Brain microvascular endothelial cell (primary cell): ENCODE results near the gene CEP170.
A peak's percentile ranks its signal among the peaks of the same experiment; 100 is the strongest.
"Not testable (repeated sequence)": the region's sequence is repeated elsewhere in the genome, so short reads cannot be mapped to it uniquely, and the experiment has no call there.

Source experiments
- DNase-seq: peaks from one replicate; pipeline ENCODE4 v3.0.0-alpha.2; 2020
- H3K27ac ChIP-seq: fragments of 250-450 bp; sonication (Bioruptor Pico); 2 replicates; pipeline ENCODE4 v1.5.1; 2020; ENCODE audit warnings: mild to moderate bottlenecking, moderate library complexity
- H3K27me3 ChIP-seq: fragments of 250-450 bp; sonication (Bioruptor Pico); replicated peaks from 2 replicates; pipeline ENCODE4 v1.5.1; 2020; ENCODE audit warnings: mild to moderate bottlenecking
- H3K36me3 ChIP-seq: fragments of 250-450 bp; sonication (Bioruptor Pico); replicated peaks from 2 replicates; pipeline ENCODE4 v1.5.1; 2020; ENCODE audit warnings: mild to moderate bottlenecking
- H3K4me3 ChIP-seq: 2 replicates; pipeline ENCODE4 v1.5.1; 2011; ENCODE audit warnings: low read depth, mild to moderate bottlenecking, control low read depth, low read length, moderate library complexity
- in situ Hi-C: cut with HindIII; loops from 2 replicates; pipeline ENCODE4 v1.10.0; 2017; ENCODE audit warnings: low sequenced_read_pairs, low pct_ligation_motif_present

Gene CEP170

GRCh38 chr1:243114059-243114713 lies 140.9 kb downstream of the CEP170 start:
- peak; percentile 80 for DNase-seq
- H3K27ac ChIP-seq, in situ Hi-C loops, H3K36me3 ChIP-seq, H3K4me3 ChIP-seq, H3K27me3 ChIP-seq: not testable (repeated sequence)

GRCh38 chr1:243107171-243107570 lies 147.9 kb downstream of the CEP170 start:
- H3K27me3 ChIP-seq, in situ Hi-C loops, H3K4me3 ChIP-seq, H3K27ac ChIP-seq, DNase-seq, H3K36me3 ChIP-seq: not testable (repeated sequence)

- H3K4me3 ChIP-seq, H3K36me3 ChIP-seq, H3K27me3 ChIP-seq, in situ Hi-C loops, H3K27ac ChIP-seq, DNase-seq: not testable (repeated sequence)
These were observed 149.3 kb downstream of the CEP170 start for GRCh38 chr1:243105652-243106332.

GRCh38 chr1:243105104-243105503 lies 150.0 kb downstream of the CEP170 start:
- H3K27me3 ChIP-seq, H3K36me3 ChIP-seq, H3K4me3 ChIP-seq, H3K27ac ChIP-seq, DNase-seq, in situ Hi-C loops: not testable (repeated sequence)

- H3K27me3 ChIP-seq, DNase-seq, H3K4me3 ChIP-seq, H3K27ac ChIP-seq, in situ Hi-C loops, H3K36me3 ChIP-seq: not testable (repeated sequence)
These were observed 150.6 kb downstream of the CEP170 start for GRCh38 chr1:243104452-243104851.

GRCh38 chr1:243101551-243102050 lies 153.5 kb downstream of the CEP170 start:
- H3K36me3 ChIP-seq, H3K27me3 ChIP-seq, in situ Hi-C loops: not testable (repeated sequence)
- DNase-seq, result peak; percentile 48
- Histone ChIP-seq H3K4me3 (peak overlapping the region; percentile 51), H3K27ac (peak overlapping the region; percentile 62)

GRCh38 chr1:243087368-243087767 lies 167.7 kb downstream of the CEP170 start:
- H3K27ac ChIP-seq, in situ Hi-C loops, H3K4me3 ChIP-seq, DNase-seq, H3K36me3 ChIP-seq, H3K27me3 ChIP-seq: not testable (repeated sequence)
